DOHH2 (cell line): ENCODE measurements around the gene BBC3.

Experiments used
- H3F3A ChIP-seq: fragments of 200-600 bp; sonication (generic), shearing (Covaris generic); 2 replicates; pipeline ENCODE4 v1.6.0; 2016; ENCODE audit warnings: antibody characterized with exemption, mild to moderate bottlenecking; ENCODE audit not compliant: control insufficient read depth, insufficient read depth
- H3K27ac ChIP-seq: fragments of 200-600 bp; sonication (generic); 2 replicates; pipeline ENCODE4 v1.5.1; 2014; ENCODE audit warnings: low read depth, mild to moderate bottlenecking, low read length, moderate library complexity
- H3K27me3 ChIP-seq: fragments of 200-600 bp; sonication (generic); 2 replicates; pipeline ENCODE4 v1.6.1; 2014; ENCODE audit warnings: mild to moderate bottlenecking, low read length, mixed read lengths; ENCODE audit not compliant: control insufficient read depth
- H3K36me3 ChIP-seq: fragments of 200-600 bp; sonication (generic); 2 replicates; pipeline ENCODE4 v1.6.1; 2014; ENCODE audit warnings: mild to moderate bottlenecking, low read length, moderate library complexity, mixed read lengths; ENCODE audit not compliant: control insufficient read depth
- H3K4me1 ChIP-seq: fragments of 200-600 bp; sonication (generic); 2 replicates; pipeline ENCODE4 v1.6.1; 2014; ENCODE audit warnings: mild to moderate bottlenecking, low read length, mixed read lengths; ENCODE audit not compliant: control insufficient read depth
- H3K4me2 ChIP-seq: fragments of 200-600 bp; sonication (generic); 2 replicates; pipeline ENCODE4 v1.6.0; 2014; ENCODE audit warnings: mild to moderate bottlenecking, low read length, moderate library complexity
- H3K4me3 ChIP-seq: fragments of 200-600 bp; sonication (generic); 2 replicates; pipeline ENCODE4 v1.5.1; 2014; ENCODE audit warnings: mild to moderate bottlenecking, low read length, mixed read lengths
- H3K79me2 ChIP-seq: fragments of 200-600 bp; sonication (generic); 2 replicates; pipeline ENCODE4 v1.6.1; 2014; ENCODE audit warnings: mild to moderate bottlenecking, low read length, mixed read lengths; ENCODE audit not compliant: control insufficient read depth
- H3K9me2 ChIP-seq: fragments of 200-600 bp; sonication (generic); replicated peaks from 2 replicates; pipeline ENCODE4 v1.6.1; 2014; ENCODE audit warnings: mild to moderate bottlenecking, low read length, mixed read lengths; ENCODE audit not compliant: control insufficient read depth
- H3K9me3 ChIP-seq: fragments of 200-600 bp; sonication (generic); 2 replicates; pipeline ENCODE4 v1.6.1; 2014; ENCODE audit warnings: antibody characterized with exemption, low read length, mixed read lengths; ENCODE audit not compliant: control insufficient read depth, insufficient read depth
- H4K20me1 ChIP-seq: fragments of 200-600 bp; sonication (generic); 2 replicates; pipeline ENCODE4 v1.6.0; 2014; ENCODE audit warnings: low read depth, mild to moderate bottlenecking, antibody characterized with exemption, low read length, moderate library complexity; ENCODE audit not compliant: control insufficient read depth, insufficient read depth
- CTCF ChIP-seq: fragments of 200-600 bp; sonication (generic); IDR thresholded peaks from one replicate; pipeline ENCODE4 v1.5.1; 2014; ENCODE audit warnings: antibody characterized with exemption, mild to moderate bottlenecking, low read depth, low read length; ENCODE audit not compliant: poor library complexity, severe bottlenecking
- EZH2phosphoT487 ChIP-seq: fragments of 200-600 bp; sonication (generic); IDR thresholded peaks from 2 replicates; pipeline ENCODE4 v1.6.1; 2017; ENCODE audit warnings: borderline replicate concordance, mild to moderate bottlenecking, antibody characterized with exemption, low read length, moderate library complexity, mixed read lengths

The BBC3 gene

GRCh38 chr19:47274891-47275761 lies 44.1 kb upstream of the BBC3 start:
- Histone ChIP-seq H3K4me2 (peak overlapping the region; percentile 94), H3K79me2 (peaks cover 17% of the 10 kb centered on the region), H3K9me3 (no peaks in the 10 kb centered on the region), H4K20me1 (no peaks in the 10 kb centered on the region; the same call in 1 of the 2 replicates), H3K36me3 (peaks cover 11% of the 10 kb centered on the region), H3K27me3 (no peaks in the 10 kb centered on the region), H3K4me1 (peaks cover 36% of the 10 kb centered on the region), H3K9me2 (no peaks in the 10 kb centered on the region), H3K4me3 (peak overlapping the region; percentile 84), H3K27ac (no peak overlapping the region), H3F3A (0 out of 2 replicates have a peak, but pooled peaks cover 2% of the 10 kb centered on the region)
- TF ChIP-seq CTCF (no peak), EZH2phosphoT487 (no peak)

- Histone ChIP-seq H4K20me1 (no peaks in the 10 kb centered on the region; the same call in 1 of the 2 replicates), H3K9me3 (no peaks in the 10 kb centered on the region), H3K79me2 (peaks cover 17% of the 10 kb centered on the region), H3K4me3 (peak within 1 kb of the TSS; percentile 84), H3K4me2 (peak within 1 kb of the TSS; percentile 94), H3F3A (0 out of 2 replicates have a peak, but pooled peaks cover 2% of the 10 kb centered on the region), H3K27me3 (no peaks in the 10 kb centered on the region), H3K4me1 (peaks cover 34% of the 10 kb centered on the region), H3K36me3 (peaks cover 11% of the 10 kb centered on the region), H3K9me2 (no peaks in the 10 kb centered on the region), H3K27ac (peak within 1 kb of the TSS; percentile 88)
- TF ChIP-seq EZH2phosphoT487 (no peak), CTCF (no peak)
Observed at GRCh38 chr19:47274071-47274890, 43.3 kb upstream of the BBC3 start, which contains the start of gene INAFM1. Gene INAFM1, plus strand, starts transcription at chr19:47274885. Its CDS starts 35 bp downstream, at chr19:47274920.

- Histone ChIP-seq H3K9me3 (no peaks in the 10 kb centered on the region), H3K4me2 (peak overlapping the region; percentile 76), H3F3A (0 out of 2 replicates have a peak, but pooled peaks cover 2% of the 10 kb centered on the region), H3K36me3 (peaks cover 11% of the 10 kb centered on the region), H3K9me2 (no peaks in the 10 kb centered on the region), H3K4me3 (peak overlapping the region; percentile 80), H3K4me1 (peaks cover 34% of the 10 kb centered on the region), H3K27ac (peak overlapping the region; percentile 88), H4K20me1 (no peaks in the 10 kb centered on the region; the same call in 1 of the 2 replicates), H3K79me2 (peaks cover 17% of the 10 kb centered on the region), H3K27me3 (no peaks in the 10 kb centered on the region)
- TF ChIP-seq CTCF = no peak
- no peak for TF ChIP-seq EZH2phosphoT487
Observed at GRCh38 chr19:47273313-47274070, 42.5 kb upstream of the BBC3 start.
